ENCODE data around the gene MCF2L.

The MCF2L gene

DNA sequence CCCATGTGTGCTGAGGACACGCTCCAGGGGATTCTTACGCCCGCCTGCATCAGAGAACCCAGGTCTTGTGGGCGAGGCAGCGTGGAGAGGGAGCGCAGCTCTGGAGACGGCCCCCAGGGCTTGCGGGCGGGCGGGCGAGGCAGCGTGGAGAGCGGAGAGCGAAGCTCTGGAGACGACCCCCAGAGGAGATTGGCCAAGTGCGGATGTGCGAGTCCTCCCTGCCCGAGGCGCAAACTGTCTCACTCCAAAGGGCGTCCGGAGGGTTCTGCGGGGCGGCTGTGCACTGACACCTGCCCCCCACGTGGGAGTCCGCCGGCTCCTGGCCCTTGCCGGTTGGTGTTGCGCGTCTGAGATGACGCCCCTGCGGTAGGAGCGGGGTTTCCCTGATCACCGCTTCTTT, 39.8 kb downstream of the MCF2L start:
- TF ChIP-seq, protein P1, sequence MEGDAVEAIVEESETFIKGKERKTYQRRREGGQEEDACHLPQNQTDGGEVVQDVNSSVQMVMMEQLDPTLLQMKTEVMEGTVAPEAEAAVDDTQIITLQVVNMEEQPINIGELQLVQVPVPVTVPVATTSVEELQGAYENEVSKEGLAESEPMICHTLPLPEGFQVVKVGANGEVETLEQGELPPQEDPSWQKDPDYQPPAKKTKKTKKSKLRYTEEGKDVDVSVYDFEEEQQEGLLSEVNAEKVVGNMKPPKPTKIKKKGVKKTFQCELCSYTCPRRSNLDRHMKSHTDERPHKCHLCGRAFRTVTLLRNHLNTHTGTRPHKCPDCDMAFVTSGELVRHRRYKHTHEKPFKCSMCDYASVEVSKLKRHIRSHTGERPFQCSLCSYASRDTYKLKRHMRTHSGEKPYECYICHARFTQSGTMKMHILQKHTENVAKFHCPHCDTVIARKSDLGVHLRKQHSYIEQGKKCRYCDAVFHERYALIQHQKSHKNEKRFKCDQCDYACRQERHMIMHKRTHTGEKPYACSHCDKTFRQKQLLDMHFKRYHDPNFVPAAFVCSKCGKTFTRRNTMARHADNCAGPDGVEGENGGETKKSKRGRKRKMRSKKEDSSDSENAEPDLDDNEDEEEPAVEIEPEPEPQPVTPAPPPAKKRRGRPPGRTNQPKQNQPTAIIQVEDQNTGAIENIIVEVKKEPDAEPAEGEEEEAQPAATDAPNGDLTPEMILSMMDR (conservative IDR thresholded peaks at IDR 0.05; ENCODE audit: low read depth, low read length), result no peak
- no peak overlapping the region for H3K4me3 ChIP-seq (ENCODE audit: low read depth, low read length)
- DNase-seq (ENCODE audit: low read depth), result no peak

DNA sequence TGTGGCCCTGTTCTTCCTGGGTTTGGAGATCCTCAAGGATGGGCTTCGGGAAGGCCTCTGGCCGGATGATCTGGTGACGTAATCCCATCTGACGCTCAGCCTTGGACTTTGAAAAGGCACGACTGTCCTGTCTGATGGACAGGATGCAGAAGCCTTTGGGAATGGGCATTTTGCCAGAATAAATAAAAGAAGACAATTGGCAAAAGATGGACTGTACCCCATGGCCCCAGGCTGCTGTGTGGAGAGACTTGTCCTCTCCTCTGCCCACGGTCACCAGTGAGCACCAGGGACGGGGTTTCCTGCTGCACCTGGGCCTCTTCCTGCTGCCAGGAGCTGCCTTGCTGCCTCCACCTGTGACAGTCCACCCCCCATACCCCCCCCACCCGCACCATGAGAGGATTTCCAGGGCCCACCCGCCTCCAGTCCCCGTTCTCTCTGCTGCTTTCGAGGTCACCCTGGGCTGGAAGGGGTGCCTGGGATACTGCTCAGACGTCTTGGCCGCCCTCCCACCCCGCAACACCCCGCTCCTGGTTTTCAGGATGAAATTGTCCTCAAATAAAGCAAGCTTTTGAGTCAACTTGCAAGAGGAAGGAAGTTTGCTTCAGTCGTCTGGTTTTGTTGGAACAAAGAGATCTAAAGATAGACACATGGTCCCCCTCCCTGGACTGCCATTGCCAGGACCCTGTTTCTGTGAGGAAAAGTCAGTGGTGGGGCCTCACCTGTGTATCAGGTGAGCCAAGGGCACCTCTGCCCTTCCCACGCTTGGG, 40.9 kb downstream of the MCF2L start:
- no peak for DNase-seq (ENCODE audit: low read depth)

DNA sequence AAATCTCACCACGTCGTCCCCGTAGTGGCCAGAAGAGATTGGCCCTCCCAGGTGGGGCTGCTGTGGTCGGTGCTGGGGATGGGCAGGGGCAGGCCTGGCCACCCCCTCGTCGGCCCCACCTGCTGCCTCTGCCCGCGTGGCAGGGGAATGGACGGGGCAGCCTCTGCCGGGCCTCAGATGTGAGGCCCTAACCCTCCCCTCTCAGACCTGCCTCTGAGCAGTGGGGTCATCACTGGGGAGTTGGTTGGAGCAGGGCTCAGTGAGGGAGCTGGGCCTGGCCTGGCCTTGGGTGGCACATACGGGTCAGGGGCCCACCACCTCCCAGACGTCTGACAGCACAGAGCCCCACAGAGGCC, 41.5 kb downstream of the MCF2L start:
- no peak overlapping the region for H3K4me3 ChIP-seq (ENCODE audit: low read depth, low read length)
- DNase-seq (ENCODE audit: low read depth), result no peak
- TF ChIP-seq, protein P1 (conservative IDR thresholded peaks at IDR 0.05; ENCODE audit: low read depth, low read length), result no peak

More for the DNA sequence above, 40.9 kb downstream of the MCF2L start:
- H3K4me3 ChIP-seq (ENCODE audit: low read depth, low read length), result no peak overlapping the region
- TF ChIP-seq, protein P1 (conservative IDR thresholded peaks at IDR 0.05; ENCODE audit: low read depth, low read length), result no peak

DNA sequence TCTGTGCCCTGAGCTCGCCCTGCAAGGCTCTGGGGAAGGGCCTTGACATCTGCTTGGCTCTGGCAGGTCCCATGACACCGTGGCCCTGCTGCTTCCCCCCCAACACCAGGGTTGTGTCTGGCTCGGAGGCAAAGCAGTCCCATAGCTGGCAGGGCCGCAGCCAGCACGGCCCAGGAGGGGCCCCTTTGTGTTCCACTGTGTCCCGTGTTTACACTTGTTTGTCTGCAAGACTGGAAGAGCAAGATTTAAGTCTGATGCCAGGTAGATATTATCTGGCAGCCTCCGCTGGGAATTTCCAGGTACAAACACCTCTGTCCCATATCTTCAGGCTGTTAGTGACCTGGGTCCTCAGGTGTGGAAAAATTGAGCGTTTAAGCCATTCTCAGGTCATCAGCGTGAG, 44.3 kb downstream of the MCF2L start:
- DNase-seq (ENCODE audit: low read depth), result no peak
- no peak overlapping the region for H3K4me3 ChIP-seq (ENCODE audit: low read depth, low read length)
- TF ChIP-seq, protein P1 (conservative IDR thresholded peaks at IDR 0.05; ENCODE audit: low read depth, low read length), result no peak

DNA sequence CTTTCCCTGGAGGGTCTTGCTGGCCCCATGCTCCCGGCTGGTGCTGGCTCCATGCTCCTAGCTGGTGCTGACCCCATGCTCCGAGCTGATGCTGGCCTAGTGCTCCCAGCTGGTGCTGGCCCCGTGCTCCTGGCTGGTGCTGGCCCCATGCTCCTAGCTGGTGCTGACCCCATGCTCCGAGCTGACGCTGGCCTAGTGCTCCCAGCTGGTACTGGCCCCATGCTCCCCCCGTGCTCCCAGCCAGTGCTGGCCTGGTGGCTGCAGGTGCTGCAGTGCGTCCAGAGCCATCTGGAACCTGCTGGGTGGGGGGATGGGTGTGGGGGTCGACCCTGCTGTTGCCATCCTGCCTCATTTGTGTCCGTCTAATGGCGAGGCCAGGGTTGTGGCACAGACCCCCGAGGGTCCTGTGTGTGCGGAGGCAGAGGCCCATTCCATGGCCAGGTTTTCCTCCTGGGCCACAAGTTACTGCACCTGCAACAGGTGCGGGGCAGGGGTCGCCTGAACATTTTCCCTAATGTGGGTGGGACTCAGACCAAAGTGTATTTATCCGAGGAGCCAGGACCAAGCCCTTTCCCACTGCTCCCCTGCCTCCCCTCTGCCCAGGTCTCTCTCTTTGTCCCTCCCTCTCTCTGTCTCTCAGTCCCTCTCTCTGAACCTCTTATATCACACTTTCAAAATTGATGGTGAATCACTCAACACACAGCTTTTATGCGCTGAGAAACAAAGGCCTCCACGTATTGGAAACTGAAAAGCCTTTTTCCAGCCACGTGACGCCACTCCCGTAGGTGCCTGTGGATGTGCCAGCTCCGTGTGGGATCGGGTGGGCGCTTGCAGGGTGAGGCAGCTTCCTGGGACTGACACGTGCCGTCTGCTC, 45.1 kb downstream of the MCF2L start:
- DNase-seq (ENCODE audit: low read depth), result no peak
- TF ChIP-seq, protein P1 (conservative IDR thresholded peaks at IDR 0.05; ENCODE audit: low read depth, low read length), result no peak
- no peak overlapping the region for H3K4me3 ChIP-seq (ENCODE audit: low read depth, low read length)

DNA sequence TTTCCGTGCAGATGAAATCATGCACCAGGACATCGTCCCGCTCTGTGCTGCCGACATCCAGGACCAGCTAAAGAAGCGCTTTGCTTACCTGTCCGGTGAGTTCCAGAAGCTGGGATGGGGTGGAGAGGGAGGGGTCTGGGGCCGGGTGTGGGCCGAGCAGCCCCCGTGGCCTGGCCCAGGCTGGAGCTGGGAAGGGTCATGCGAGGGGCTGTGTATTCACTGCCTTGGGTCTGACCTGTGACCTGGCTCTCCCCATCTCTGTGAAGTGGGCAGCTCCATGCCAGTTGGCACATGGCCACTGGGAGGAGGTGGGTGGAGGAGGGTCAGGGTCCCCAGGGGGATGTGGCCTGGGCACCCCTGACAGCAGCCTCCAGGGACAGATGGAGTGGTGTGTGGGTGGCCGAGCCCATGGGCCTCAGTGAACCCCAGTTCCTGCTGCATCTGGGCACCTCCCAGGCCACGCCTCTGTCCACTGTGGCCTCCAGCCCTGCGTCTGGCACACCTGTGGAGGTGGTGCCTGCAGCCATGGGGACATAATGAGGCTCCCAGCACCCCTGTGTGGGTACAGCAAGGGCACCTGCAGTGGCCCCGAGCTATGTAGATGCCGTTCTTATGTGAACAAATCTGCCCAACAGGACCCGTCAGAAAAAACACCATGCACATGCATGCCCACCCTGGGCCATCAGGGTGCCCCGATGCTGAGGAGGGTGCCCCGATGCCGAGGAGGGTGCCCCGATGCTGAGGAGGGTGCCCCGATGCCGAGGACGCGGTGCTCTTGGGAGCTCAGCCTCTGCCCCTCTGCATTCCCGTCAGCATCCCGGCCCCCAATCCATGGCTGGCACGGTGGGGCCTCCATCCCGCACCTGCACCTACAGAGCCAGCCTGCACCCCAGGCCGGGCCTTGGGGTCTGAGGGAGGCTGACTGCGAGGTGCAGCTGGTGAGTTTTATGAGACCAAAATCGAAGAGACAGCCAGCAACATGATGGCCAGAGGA, 46.0 kb downstream of the MCF2L start:
- no peak overlapping the region for H3K4me3 ChIP-seq (ENCODE audit: low read depth, low read length)
- TF ChIP-seq, protein P1 (conservative IDR thresholded peaks at IDR 0.05; ENCODE audit: low read depth, low read length), result no peak
- no peak for DNase-seq (ENCODE audit: low read depth)
